Ishikawa (cell line): ENCODE data around the gene SLC2A8.

Experiments used
- CEBPB ChIP-seq: IDR thresholded peaks from 2 replicates; pipeline ENCODE4 v1.6.1; 2012
- CREB1 ChIP-seq: IDR thresholded peaks from 2 replicates; pipeline ENCODE4 v1.6.1; 2012; ENCODE audit warnings: low read depth
- FOXM1 ChIP-seq: IDR thresholded peaks from 2 replicates; pipeline ENCODE4 v1.6.1; 2012; ENCODE audit warnings: low read depth, borderline replicate concordance
- NFIC ChIP-seq: IDR thresholded peaks from 2 replicates; pipeline ENCODE4 v1.6.1; 2012
- RAD21 ChIP-seq: IDR thresholded peaks from 2 replicates; pipeline ENCODE4 v1.6.1; 2012; ENCODE audit warnings: low read depth
- REST ChIP-seq: IDR thresholded peaks from 2 replicates; pipeline ENCODE4 v1.6.1; 2012; ENCODE audit warnings: low read depth, mild to moderate bottlenecking
- TAF1 ChIP-seq: IDR thresholded peaks from 2 replicates; pipeline ENCODE4 v1.6.1; 2012; ENCODE audit warnings: low read depth, mild to moderate bottlenecking

DNA sequence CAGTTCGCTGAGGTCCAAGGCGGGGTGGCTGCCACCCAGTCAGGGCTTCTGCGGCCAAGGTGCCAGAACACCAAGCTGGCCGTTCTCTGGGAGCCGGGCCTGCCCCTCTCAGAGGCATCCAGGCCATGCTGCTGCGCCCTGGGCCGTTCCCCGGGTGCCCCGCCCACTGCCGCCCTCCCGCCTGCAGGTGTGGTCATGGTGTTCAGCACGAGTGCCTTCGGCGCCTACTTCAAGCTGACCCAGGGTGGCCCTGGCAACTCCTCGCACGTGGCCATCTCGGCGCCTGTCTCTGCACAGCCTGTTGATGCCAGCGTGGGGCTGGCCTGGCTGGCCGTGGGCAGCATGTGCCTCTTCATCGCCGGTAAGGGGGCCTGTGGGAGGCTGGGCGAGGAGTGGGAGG, 7.7 kb downstream of the SLC2A8 start:
- no peak for TF ChIP-seq CEBPB
- TF ChIP-seq CREB1 = no peak
- no peak for TF ChIP-seq TAF1
- no peak for TF ChIP-seq RAD21
- no peak for TF ChIP-seq FOXM1
- no peak for TF ChIP-seq NFIC
- no peak for TF ChIP-seq REST
